ENCODE results near the gene SLC8A3. TPM values are rescaled to one million over a fixed set of nuclear protein-coding genes. Genes with fewer than 3 reads are reported as not detected.

SLC8A3 gene
- total RNA-seq, 3 donors from 2014 or later (not counting 1 experiment from before 2014, with no cell fraction given): 0.30 to 0.56 (median 0.32) TPM

DNA sequence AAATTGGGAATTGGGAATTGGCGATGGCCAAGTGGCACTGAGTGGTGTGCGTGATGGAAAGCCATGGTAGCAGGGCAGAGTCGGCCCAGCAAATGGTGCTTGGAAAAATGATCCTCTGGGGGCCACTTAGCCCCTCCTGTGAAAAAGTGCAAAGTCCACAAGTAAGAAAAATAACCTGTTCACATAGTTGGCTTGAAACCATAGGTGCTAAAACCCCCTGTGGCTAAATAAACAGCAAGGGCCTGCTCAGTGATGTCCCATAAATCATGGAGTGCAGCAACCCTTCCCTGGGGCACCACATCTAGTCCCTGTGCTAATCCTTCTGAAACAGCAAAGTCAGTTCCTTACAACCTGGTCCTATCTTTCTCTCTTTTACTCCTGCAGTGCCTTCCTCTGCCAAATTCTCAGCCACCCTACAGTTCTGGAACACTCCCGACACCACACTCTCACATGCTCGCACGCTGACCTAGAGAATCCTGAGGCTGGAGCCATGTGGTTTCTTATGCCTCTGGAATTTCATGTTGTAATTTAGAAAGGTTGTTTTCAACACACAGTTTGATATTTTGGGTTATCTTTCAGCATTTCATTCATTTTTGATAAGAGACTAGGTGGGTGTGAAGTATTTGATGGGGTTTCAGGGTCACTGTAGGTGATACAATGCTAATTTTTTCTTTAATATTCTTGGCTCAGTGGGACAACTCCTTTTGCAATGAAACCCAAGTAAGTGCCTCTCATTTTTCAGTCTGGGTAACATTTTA, 186.0 kb downstream of the SLC8A3 start:
- TF ChIP-seq, protein P1, sequence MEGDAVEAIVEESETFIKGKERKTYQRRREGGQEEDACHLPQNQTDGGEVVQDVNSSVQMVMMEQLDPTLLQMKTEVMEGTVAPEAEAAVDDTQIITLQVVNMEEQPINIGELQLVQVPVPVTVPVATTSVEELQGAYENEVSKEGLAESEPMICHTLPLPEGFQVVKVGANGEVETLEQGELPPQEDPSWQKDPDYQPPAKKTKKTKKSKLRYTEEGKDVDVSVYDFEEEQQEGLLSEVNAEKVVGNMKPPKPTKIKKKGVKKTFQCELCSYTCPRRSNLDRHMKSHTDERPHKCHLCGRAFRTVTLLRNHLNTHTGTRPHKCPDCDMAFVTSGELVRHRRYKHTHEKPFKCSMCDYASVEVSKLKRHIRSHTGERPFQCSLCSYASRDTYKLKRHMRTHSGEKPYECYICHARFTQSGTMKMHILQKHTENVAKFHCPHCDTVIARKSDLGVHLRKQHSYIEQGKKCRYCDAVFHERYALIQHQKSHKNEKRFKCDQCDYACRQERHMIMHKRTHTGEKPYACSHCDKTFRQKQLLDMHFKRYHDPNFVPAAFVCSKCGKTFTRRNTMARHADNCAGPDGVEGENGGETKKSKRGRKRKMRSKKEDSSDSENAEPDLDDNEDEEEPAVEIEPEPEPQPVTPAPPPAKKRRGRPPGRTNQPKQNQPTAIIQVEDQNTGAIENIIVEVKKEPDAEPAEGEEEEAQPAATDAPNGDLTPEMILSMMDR (IDR thresholded peaks at IDR 0.05): no peak
- H3K36me3 Mint-ChIP-seq: no peaks in the 10 kb centered on the region
- no peaks in the 10 kb centered on the region for H3K9me3 Mint-ChIP-seq
- no peak overlapping the region for H3K27ac Mint-ChIP-seq
- no peak for ATAC-seq
- no peaks in the 10 kb centered on the region for H3K4me1 ChIP-seq (ENCODE audit: control insufficient read depth, insufficient read depth, low read length)
- no peaks in the 10 kb centered on the region for H3K4me1 Mint-ChIP-seq
- intact Hi-C loops (cut with micrococcal nuclease): no loop called here
- H3K27ac ChIP-seq (ENCODE audit: low read length): no peak overlapping the region
- no peak for DNase-seq
- peaks cover 5 to 19% of the 10 kb centered on the region in 2 donors for H3K27me3 Mint-ChIP-seq (ENCODE audit: low read depth in 2 of 2)
- 93% methylated on average over 6 of the region's 6 CpGs for WGBS (ENCODE audit: insufficient coverage)
- no peaks in the 10 kb centered on the region for H3K9me3 ChIP-seq (ENCODE audit: control insufficient read depth, insufficient read depth, low read length)
- H3K36me3 ChIP-seq (ENCODE audit: control insufficient read depth, insufficient read depth, low read length): no peaks in the 10 kb centered on the region
- no peaks in the 10 kb centered on the region for H3K27me3 ChIP-seq (ENCODE audit: control insufficient read depth, insufficient read depth, low read length)
- H3K4me3 ChIP-seq (ENCODE audit: low read length): no peak overlapping the region
- H3K4me3 Mint-ChIP-seq: no peak overlapping the region

DNA sequence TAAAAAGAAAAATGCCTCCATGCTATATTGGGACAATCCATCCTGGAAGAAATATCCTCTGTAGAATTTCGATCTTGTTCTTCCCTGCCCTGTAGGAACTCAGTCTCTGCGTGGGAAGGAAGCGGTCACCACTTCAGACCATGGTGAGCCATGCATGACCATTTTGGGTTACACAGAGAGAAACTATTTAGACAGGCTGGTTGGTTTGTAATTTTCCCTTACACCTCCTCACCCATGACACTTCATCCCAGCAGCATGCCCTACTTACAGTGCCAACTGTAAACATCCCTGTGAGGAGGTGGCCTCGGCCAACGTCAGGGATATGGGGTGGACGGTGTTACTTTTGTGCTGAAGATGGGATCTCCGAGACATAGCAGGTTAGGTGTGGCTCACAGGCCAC, 188.2 kb downstream of the SLC8A3 start:
- Histone ChIP-seq H3K36me3 (ENCODE audit: control insufficient read depth, insufficient read depth, low read length) (no peaks in the 10 kb centered on the region), H3K9me3 (ENCODE audit: control insufficient read depth, insufficient read depth, low read length) (no peaks in the 10 kb centered on the region), H3K27ac (ENCODE audit: low read length) (no peak overlapping the region), H3K27me3 (ENCODE audit: control insufficient read depth, insufficient read depth, low read length) (no peaks in the 10 kb centered on the region), H3K4me1 (ENCODE audit: control insufficient read depth, insufficient read depth, low read length) (no peaks in the 10 kb centered on the region), H3K4me3 (ENCODE audit: low read length) (no peak overlapping the region)
- Mint-ChIP-seq H3K4me1 (no peaks in the 10 kb centered on the region), H3K9me3 (no peaks in the 10 kb centered on the region), H3K27me3 (ENCODE audit: low read depth in 2 of 2) (peaks cover 5 to 19% of the 10 kb centered on the region in 2 donors), H3K27ac (no peak overlapping the region), H3K4me3 (no peak overlapping the region), H3K36me3 (no peaks in the 10 kb centered on the region)
- TF ChIP-seq, protein P1 (IDR thresholded peaks at IDR 0.05): no peak
- WGBS (ENCODE audit: insufficient coverage): 79% methylated on average over 7 of the region's 7 CpGs
- DNase-seq: no peak
- no peak for ATAC-seq
- intact Hi-C loops (cut with micrococcal nuclease): no loop called here

DNA sequence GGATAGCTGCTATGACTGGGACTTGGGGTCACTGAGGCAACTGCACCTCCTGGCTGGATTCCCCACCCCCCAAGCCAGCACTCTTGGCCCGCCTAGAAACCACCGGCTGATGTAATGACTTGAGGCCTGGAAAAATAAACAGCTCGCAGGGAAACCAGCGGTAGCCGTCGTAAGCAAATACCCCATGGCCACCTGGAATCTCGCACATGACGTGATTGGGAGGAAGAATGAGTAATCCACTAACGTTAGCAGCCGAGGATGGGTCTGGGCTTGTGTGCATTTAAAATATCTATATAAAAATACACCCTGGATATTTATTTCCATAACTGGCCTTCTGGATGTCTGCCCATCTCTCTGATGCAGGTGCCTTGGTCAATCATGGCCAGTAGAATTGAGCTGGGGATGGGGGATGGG, 189.5 kb downstream of the SLC8A3 start:
- no peaks in the 10 kb centered on the region for H3K4me1 Mint-ChIP-seq
- peaks cover 12 to 31% of the 10 kb centered on the region in 2 donors for H3K27me3 Mint-ChIP-seq (ENCODE audit: low read depth in 2 of 2)
- no peaks in the 10 kb centered on the region for H3K36me3 Mint-ChIP-seq
- DNase-seq (no peak), ATAC-seq (no peak)
- Histone ChIP-seq H3K9me3 (ENCODE audit: control insufficient read depth, insufficient read depth, low read length) (no peaks in the 10 kb centered on the region), H3K27me3 (ENCODE audit: control insufficient read depth, insufficient read depth, low read length) (no peaks in the 10 kb centered on the region), H3K4me1 (ENCODE audit: control insufficient read depth, insufficient read depth, low read length) (no peaks in the 10 kb centered on the region), H3K36me3 (ENCODE audit: control insufficient read depth, insufficient read depth, low read length) (no peaks in the 10 kb centered on the region), H3K4me3 (ENCODE audit: low read length) (no peak overlapping the region), H3K27ac (ENCODE audit: low read length) (no peak overlapping the region)
- TF ChIP-seq, protein P1 (IDR thresholded peaks at IDR 0.05): no peak
- no peak overlapping the region for H3K4me3 Mint-ChIP-seq
- WGBS (ENCODE audit: insufficient coverage): 94% methylated on average over 8 of the region's 10 CpGs
- H3K27ac Mint-ChIP-seq: no peak overlapping the region
- intact Hi-C loops (cut with micrococcal nuclease): no loop called here
- no peaks in the 10 kb centered on the region for H3K9me3 Mint-ChIP-seq

DNA sequence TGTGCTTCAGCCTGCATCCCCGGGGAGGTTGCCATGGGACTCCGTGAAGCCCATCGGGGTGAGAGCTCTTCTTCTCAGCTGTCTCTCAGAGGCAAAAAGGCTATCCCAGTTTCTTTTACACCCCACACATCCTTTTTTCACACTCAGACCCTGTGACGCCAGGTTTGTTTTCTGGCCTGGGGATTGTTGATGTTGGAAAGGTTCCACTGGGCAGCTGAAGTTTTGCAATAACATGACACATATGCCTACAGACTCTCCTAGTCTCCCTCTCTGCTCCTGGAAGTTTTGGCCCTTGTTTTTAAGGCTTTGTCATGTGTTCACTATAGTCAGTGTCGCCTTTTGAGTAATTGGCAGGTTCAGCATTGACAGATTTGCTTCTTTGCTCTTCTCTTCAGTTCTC, 190.9 kb downstream of the SLC8A3 start:
- no peaks in the 10 kb centered on the region for H3K4me1 ChIP-seq (ENCODE audit: control insufficient read depth, insufficient read depth, low read length)

More for the DNA sequence above, 190.9 kb downstream of the SLC8A3 start:
- ATAC-seq (no peak), DNase-seq (no peak)
- Mint-ChIP-seq H3K27ac (no peak overlapping the region), H3K4me1 (no peaks in the 10 kb centered on the region), H3K9me3 (no peaks in the 10 kb centered on the region), H3K36me3 (no peaks in the 10 kb centered on the region), H3K4me3 (no peak overlapping the region), H3K27me3 (ENCODE audit: low read depth in 2 of 2) (peaks cover 15 to 37% of the 10 kb centered on the region in 2 donors)
- Histone ChIP-seq H3K27me3 (ENCODE audit: control insufficient read depth, insufficient read depth, low read length) (no peaks in the 10 kb centered on the region), H3K4me3 (ENCODE audit: low read length) (no peak overlapping the region), H3K27ac (ENCODE audit: low read length) (no peak overlapping the region), H3K9me3 (ENCODE audit: control insufficient read depth, insufficient read depth, low read length) (no peaks in the 10 kb centered on the region), H3K36me3 (ENCODE audit: control insufficient read depth, insufficient read depth, low read length) (no peaks in the 10 kb centered on the region)
- WGBS (ENCODE audit: insufficient coverage): 93% methylated on average over 4 of the region's 5 CpGs
- TF ChIP-seq, protein P1 (IDR thresholded peaks at IDR 0.05): no peak
- intact Hi-C loops (cut with micrococcal nuclease): no loop called here

Measured in natural killer cell (primary cell).